Measurements from ENCODE around the gene CAPZA1.

CAPZA1 gene

DNA sequence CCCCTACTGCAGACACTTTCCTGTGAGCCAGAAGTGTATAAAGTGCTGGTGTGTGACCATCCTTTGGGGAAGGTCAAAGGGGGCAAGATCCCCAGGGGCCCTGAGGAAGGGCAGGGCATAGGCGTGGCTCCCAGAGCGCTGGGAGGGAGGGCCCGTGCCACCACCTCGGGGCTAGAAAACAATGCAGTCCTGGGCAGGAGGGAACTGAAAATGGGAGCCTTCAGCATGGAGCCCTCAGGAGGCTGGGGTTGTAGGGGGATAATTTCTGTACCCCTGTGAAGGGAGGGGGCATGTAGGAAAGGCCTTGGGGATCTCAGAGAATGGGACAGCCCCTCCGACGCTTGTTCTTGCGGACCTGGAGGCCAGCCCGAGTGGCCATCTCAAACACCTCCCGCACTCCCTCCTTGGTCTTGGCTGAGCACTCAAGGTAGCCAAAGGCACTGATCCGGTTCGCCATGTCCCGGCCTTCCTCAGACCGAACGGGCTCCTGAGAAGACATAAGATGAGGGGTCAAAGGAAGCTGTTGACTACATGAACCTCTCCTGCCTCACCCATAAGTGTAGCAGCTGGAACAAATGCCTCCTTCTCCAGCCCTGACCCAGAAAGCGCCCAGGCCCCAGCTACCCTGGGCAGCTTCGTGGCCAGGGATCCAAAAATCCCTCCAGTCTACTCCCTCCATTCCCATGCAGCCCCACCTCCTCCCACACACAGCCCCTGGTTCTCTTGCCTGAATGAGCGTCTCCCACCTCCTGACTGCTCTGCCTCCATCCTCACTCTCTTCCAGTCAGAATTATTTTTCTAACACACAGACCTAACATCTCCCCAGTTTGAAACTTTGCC lies 81.8 kb downstream of the CAPZA1 start:
- DNase-seq (ENCODE audit: low read depth in 2 of 2), result no peak

GRCh38 chr1:112702067-112702395 lies 82.4 kb downstream of the CAPZA1 start:
- DNase-seq (ENCODE audit: low read depth in 2 of 2), result no peak

- DNase-seq (ENCODE audit: low read depth in 2 of 2), result no peak
Measured at GRCh38 chr1:112702420-112703261, 83.0 kb downstream of the CAPZA1 start.

- no peak for DNase-seq (ENCODE audit: low read depth in 2 of 2)
Measured at GRCh38 chr1:112703706-112704105, 84.1 kb downstream of the CAPZA1 start.

GRCh38 chr1:112704391-112704933 lies 84.8 kb downstream of the CAPZA1 start:
- DNase-seq (ENCODE audit: low read depth in 2 of 2), result peak in 1 of 2 donors; percentile 20

- no peak for DNase-seq (ENCODE audit: low read depth in 2 of 2)
Measured at GRCh38 chr1:112704934-112705627, 85.4 kb downstream of the CAPZA1 start.

GRCh38 chr1:112706505-112707220 lies 87.0 kb downstream of the CAPZA1 start, which contains the start of gene RHOC:
Gene RHOC (minus strand): TSS chr1:112707127. CDS start chr1:112703799, 3,328 bp downstream.
- peak in 1 of 2 donors; percentile 32 for DNase-seq (ENCODE audit: low read depth in 2 of 2)

DNA sequence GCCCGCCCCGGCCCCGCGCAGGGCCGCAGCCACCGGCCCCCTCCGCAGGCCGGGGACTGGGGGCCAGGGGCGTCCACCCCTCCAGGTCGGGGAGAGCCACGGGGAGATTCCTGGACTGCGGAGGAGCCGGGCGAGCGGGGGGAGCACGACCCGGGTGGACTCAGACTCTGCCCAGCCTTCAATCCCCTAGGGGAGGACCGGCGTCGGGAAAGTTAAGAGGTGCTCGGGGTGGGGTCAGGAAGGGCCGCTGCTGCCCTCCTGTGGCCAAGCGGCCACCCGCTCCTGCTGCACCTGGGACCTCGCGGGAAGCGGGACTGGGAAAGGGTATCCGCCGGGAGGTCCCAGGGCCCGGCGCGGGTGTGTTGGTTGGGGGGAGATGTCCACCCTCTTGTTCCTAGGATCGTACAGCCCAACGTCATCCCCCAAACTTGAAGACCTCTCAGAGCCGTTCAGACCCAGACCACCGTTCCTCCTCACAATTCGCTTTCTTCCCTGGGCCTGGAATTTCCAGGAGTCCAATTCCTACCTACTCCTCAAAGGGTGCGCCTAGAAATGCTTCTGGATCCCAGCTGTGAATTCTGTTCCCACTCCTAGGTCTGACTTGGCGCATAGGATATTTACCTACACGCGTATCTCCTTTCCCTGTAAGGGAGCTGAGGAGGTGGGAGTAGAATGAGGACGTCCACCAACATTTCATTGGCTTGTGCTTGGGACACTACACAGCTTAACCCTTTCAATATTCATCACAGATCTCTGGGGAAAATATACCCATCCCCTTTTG lies 87.8 kb downstream of the CAPZA1 start:
- DNase-seq (ENCODE audit: low read depth in 2 of 2), result peak; percentile 55 to 58

GRCh38 chr1:112708002-112708448 lies 88.4 kb downstream of the CAPZA1 start:
- no peak for DNase-seq (ENCODE audit: low read depth in 2 of 2)

- no peak for DNase-seq (ENCODE audit: low read depth in 2 of 2)
Measured at GRCh38 chr1:112708489-112708888, 88.9 kb downstream of the CAPZA1 start.

- DNase-seq (ENCODE audit: low read depth in 2 of 2), result no peak
Measured at GRCh38 chr1:112710159-112710558, 90.5 kb downstream of the CAPZA1 start.

DNA sequence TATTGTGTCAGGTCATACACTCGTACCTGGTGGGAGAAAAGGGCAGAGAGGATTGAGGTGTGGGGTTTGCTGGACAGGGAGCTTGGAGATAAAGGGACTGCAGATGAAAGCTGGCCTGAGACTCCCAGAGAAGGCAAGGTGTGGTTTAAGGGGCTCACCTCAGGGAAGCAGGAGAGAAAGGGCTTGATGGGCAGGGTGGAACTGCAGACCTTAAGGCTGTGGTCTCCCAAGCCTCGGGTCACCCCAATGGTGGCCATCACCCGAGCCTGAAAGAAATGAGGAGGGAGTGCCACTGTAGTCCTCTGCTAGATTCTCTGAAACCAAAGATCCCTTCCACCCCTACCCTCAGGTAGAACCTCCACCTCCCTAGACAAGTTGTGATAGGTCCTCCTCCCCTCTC lies 91.0 kb downstream of the CAPZA1 start:
- DNase-seq (ENCODE audit: low read depth in 2 of 2), result no peak

- DNase-seq (ENCODE audit: low read depth in 2 of 2), result no peak
Measured at GRCh38 chr1:112711041-112711440, 91.4 kb downstream of the CAPZA1 start.

DNA sequence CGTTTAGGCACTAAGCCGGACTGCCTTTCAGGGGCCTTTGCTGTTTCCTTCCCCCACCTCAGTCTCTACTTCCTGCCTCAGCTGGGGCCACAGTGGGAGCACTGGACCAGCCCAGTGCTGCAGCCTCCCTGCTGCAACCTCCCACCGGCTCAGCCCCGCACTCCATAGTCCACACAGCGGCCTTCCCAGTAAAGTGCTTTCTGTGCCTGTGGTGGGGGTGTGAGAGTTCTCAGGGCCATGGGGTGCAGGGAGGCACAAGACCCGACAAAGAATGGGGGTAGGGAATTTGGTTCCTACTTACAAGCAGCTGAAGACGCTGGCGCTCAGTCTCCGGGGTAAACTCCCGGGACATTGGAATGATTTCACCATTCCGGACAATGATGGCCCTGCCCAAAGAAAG lies 92.0 kb downstream of the CAPZA1 start:
- DNase-seq (ENCODE audit: low read depth in 2 of 2), result no peak

- no peak for DNase-seq (ENCODE audit: low read depth in 2 of 2)
Measured at GRCh38 chr1:112712191-112712590, 92.6 kb downstream of the CAPZA1 start.

- DNase-seq (ENCODE audit: low read depth in 2 of 2), result no peak
Measured at GRCh38 chr1:112712701-112713128, 93.1 kb downstream of the CAPZA1 start.

GRCh38 chr1:112713466-112714312 lies 94.1 kb downstream of the CAPZA1 start:
- no peak for DNase-seq (ENCODE audit: low read depth in 2 of 2)

GRCh38 chr1:112714313-112715263 lies 95.0 kb downstream of the CAPZA1 start:
- no peak for DNase-seq (ENCODE audit: low read depth in 2 of 2)
